ENCODE data around the gene AGAP3. TPM values are rescaled to one million over a fixed set of nuclear protein-coding genes. Genes with fewer than 3 reads are reported as not detected.

Gene AGAP3
- total RNA-seq, 1 experiment from 2014 or later = 126 TPM

DNA sequence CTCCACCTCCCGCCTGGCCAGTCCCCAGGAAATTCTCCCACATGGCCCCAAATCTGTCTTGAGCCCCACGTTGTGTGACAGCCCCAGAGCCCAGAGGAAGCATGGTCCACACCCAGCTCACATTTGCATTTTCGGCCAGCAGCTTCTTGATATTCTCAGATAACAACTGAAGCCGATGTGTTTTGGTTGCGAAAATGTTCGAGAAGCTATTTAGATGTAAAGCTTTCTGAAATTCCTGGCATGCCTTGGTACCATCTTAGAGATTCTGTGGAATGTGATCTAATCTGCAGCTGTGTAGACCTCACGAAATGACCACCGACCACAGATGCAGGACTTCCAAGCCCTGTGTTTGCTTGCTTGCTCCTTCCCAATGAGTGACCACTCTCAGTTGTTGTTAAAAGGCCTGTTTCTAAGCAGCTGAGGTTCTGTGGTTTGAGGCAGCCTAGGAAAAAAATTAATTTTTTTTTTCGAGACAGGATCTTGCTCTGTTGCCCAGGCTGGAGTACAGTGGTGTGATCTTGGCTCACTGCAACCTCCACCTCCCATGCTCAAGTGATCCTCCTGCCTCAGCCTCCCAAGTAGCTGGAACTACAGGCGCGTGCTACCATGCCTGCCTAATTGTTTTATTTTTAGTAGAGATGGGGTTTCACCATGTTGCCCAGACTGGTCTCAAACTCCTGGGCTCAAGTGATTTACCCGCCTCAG, 18.1 kb upstream of the AGAP3 start (continued):
- TF ChIP-seq CEBPB (IDR thresholded peaks at IDR 0.05; ENCODE audit: low read depth) = no peak
- TF ChIP-seq, protein P1, sequence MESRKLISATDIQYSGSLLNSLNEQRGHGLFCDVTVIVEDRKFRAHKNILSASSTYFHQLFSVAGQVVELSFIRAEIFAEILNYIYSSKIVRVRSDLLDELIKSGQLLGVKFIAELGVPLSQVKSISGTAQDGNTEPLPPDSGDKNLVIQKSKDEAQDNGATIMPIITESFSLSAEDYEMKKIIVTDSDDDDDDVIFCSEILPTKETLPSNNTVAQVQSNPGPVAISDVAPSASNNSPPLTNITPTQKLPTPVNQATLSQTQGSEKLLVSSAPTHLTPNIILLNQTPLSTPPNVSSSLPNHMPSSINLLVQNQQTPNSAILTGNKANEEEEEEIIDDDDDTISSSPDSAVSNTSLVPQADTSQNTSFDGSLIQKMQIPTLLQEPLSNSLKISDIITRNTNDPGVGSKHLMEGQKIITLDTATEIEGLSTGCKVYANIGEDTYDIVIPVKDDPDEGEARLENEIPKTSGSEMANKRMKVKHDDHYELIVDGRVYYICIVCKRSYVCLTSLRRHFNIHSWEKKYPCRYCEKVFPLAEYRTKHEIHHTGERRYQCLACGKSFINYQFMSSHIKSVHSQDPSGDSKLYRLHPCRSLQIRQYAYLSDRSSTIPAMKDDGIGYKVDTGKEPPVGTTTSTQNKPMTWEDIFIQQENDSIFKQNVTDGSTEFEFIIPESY (IDR thresholded peaks at IDR 0.05; ENCODE audit: extremely low read depth, insufficient replicate concordance, low read length) = no peak

DNA sequence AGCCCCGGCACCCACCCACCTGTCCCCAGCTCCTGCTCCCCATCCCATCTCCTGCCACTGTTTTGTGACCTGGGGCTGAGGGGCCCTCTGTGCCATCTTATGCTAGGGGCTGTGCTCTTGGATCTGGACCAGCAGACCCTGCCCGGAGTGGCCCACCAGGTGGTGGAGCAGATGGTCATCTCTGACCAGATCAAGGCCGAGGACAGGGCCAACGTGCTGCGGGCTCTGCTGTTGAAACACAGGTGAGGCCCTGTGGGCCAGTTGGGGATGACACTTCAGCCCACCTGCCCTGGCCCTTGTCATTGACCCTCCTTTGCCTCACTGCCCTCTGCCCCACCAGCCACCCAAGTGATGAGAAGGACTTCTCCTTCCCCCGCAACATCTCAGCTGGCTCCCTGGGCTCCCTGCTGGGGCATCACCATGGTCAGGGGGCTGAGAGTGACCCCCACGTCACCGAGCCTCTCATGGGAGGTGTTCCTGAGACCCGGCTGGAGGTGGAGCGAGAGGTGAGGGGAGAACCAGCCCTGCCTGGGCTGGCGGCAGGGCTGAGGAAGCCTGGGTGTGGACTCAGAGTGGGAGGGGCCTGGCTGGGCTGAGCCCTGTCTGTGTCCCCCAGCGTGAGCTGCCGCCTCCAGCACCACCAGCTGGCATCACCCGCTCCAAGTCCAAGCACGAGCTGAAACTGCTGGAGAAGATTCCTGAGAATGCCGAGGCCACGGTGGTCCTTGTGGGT, 16.3 kb upstream of the AGAP3 start:
- ChIA-PET RAD21 (ENCODE audit: low non-redundant PET in 1 of 2, low total read pairs in 2 of 2, uncharacterized antibody in 2 of 2, unreplicated experiment in 2 of 2) (no interaction called here), POLR2A (no interaction called here), CTCF (no interaction called here)
- no peak overlapping the region for H3K4me3 ChIP-seq (replicated peaks in 1 of 2; ENCODE audit: low read depth in 1 of 2, low read length in 2 of 2)
- H2AFZ ChIP-seq (ENCODE audit: low read depth, low read length, poor library complexity, severe bottlenecking) = no peak overlapping the region
- no peaks in the 10 kb centered on the region for H3K9me2 ChIP-seq (ENCODE audit: insufficient read depth)
- ATAC-seq (no peak), DNase-seq (ENCODE audit: low read depth, low spot score) (no peak)
- BruUV-seq (replicated peaks) = no TSS peak
- H3K9ac ChIP-seq (ENCODE audit: low read length) = no peak overlapping the region
- no peaks in the 10 kb centered on the region for H4K20me1 ChIP-seq (ENCODE audit: insufficient read depth)
- no peak overlapping the region for H3K27ac ChIP-seq (ENCODE audit: low read depth, low read length)
- H3K27me3 ChIP-seq (ENCODE audit: insufficient read depth, low read length) = no peaks in the 10 kb centered on the region
- no peaks in the 10 kb centered on the region for H3K9me3 ChIP-seq (ENCODE audit: control insufficient read depth in 1 of 2, insufficient read depth in 1 of 2, low read depth in 1 of 2, low read length in 2 of 2)
- intact Hi-C loops (cut with micrococcal nuclease) = no loop called here
- peaks cover 54 to 59% of the 10 kb centered on the region in 2 experiments; a peak in 3 of 4 replicates for H3K36me3 ChIP-seq (ENCODE audit: control insufficient read depth in 1 of 2, insufficient read depth in 2 of 2, low read length in 2 of 2)
- no peak overlapping the region for H3K4me2 ChIP-seq (ENCODE audit: low read length)
- TF ChIP-seq ATF3 (IDR thresholded peaks at IDR 0.05) (no peak), MAX (IDR thresholded peaks at IDR 0.05) (no peak)
- TF ChIP-seq, protein P1 (IDR thresholded peaks at IDR 0.05; ENCODE audit: extremely low read depth, insufficient replicate concordance, low read length) = no peak
- H3K79me2 ChIP-seq (ENCODE audit: insufficient read depth, low read length) = peaks cover 29% of the 10 kb centered on the region
- H3K4me1 ChIP-seq (ENCODE audit: control insufficient read depth in 1 of 2, insufficient read depth in 2 of 2, low read length in 2 of 2) = no peaks in the 10 kb centered on the region
